Right lobe of liver (tissue), 6 donors: Measurements from ENCODE around the gene RAP1A. TPM values are rescaled to one million over a fixed set of nuclear protein-coding genes. Genes with fewer than 3 reads are reported as not detected.
A peak's percentile ranks its signal among the peaks of the same experiment; 100 is the strongest.

Source experiments
- ATAC-seq, 4 donors: fragments of 200-7000 bp; cut with Tn5 transposase; one replicate each; pipeline ENCODE4 v1.9.1; 2020; ENCODE audit warnings: mild to moderate bottlenecking in 4 of 4, moderate library complexity in 4 of 4
- DNase-seq, 3 donors: peaks; one replicate each; pipeline ENCODE4 v3.0.0-alpha.2; 2020
- H3K27ac ChIP-seq, 3 donors: fragments of 200-600 bp; one replicate each; pipeline ENCODE4 v1.8.0; 2022
- H3K27me3 ChIP-seq, 2 donors: fragments of 200-600 bp; one replicate each; pipeline ENCODE4 v1.8.0; 2022
- H3K36me3 ChIP-seq, 4 donors: fragments of 200-600 bp; sonication (generic) in 1 of 4; one replicate each; pipeline versions ENCODE4 v1.5.1 to v1.8.0; 2017 to 2022; ENCODE audit warnings: control low read depth in 1 of 4
- H3K4me1 ChIP-seq, 4 donors: fragments of 200-600 bp; sonication (generic) in 1 of 4; one replicate each; pipeline versions ENCODE4 v1.5.1 to v1.8.0; 2017 to 2022; ENCODE audit warnings: control low read depth in 1 of 4
- H3K4me3 ChIP-seq, 3 donors: fragments of 200-600 bp; one replicate each; pipeline ENCODE4 v1.8.0; 2022
- H3K9me3 ChIP-seq, 4 donors: fragments of 200-600 bp; sonication (generic) in 1 of 4; one replicate each; pipeline versions ENCODE4 v1.5.1 to v1.8.0; 2017 to 2022; ENCODE audit warnings: control low read depth in 1 of 4
- POLR2A ChIP-seq: fragments of 450-650 bp; IDR thresholded peaks from one replicate; pipeline ENCODE4 v1.6.1; 2017; ENCODE audit warnings: antibody characterized with exemption, mild to moderate bottlenecking
- WGBS: methylation state at CpG from one replicate; pipeline ENCODE4 v1.1.6; 2018; ENCODE audit warnings: low coverage, low lambda C conversion rate; ENCODE audit not compliant: insufficient coverage; ENCODE audit errors: missing lambda C conversion rate; 5-methylcytosine and 5-hydroxymethylcytosine counted together
- intact Hi-C, 2 donors: fragments of 100-400 bp; cut with DNase I; formaldehyde crosslinking; loops; one replicate each; pipeline versions ENCODE4 v1.11.2 to v1.14.1; 2022
- total RNA-seq, 6 experiments: library from RNA; depleted of rRNA in 2 of 6; stranded (reverse); fragments of >200 nt in 2 of 6; fragmentation: NEBNext Ultra II Directional in 3 of 6; extraction: Animal tissue kit (Norgen Biotek cat#: 25700) in 3 of 6; gene quantifications; one replicate each; pipeline versions ENCODE4 v1.1.0 to v1.2.4, GENCODE V29; 2016 to 2023
- TF ChIP-seq, protein P1 (sequence below), 4 donors: fragments of 200-600 bp in 3 of 4; fragments of 450-650 bp in 1 of 4; IDR thresholded peaks; one replicate each; pipeline versions ENCODE4 v1.5.1 to v1.8.0; 2016 to 2022; ENCODE audit warnings: antibody characterized with exemption in 4 of 4, mild to moderate bottlenecking in 2 of 4
- donor health status: DM: no; HTN: yes; CAD: no.
- donor health status: DM: no; HTN: no; CAD: no.
- donor health status: DM: no; HTN: no; CAD: no.
- donor health status: DM: no; HTN: yes; CAD: no.
- donor health status: DM: no; HTN: yes; CAD: no.

Gene RAP1A
- total RNA-seq, 6 experiments from 2014 or later = 25.9 to 53.8 (median 33.3) TPM

- TF ChIP-seq, protein P1, sequence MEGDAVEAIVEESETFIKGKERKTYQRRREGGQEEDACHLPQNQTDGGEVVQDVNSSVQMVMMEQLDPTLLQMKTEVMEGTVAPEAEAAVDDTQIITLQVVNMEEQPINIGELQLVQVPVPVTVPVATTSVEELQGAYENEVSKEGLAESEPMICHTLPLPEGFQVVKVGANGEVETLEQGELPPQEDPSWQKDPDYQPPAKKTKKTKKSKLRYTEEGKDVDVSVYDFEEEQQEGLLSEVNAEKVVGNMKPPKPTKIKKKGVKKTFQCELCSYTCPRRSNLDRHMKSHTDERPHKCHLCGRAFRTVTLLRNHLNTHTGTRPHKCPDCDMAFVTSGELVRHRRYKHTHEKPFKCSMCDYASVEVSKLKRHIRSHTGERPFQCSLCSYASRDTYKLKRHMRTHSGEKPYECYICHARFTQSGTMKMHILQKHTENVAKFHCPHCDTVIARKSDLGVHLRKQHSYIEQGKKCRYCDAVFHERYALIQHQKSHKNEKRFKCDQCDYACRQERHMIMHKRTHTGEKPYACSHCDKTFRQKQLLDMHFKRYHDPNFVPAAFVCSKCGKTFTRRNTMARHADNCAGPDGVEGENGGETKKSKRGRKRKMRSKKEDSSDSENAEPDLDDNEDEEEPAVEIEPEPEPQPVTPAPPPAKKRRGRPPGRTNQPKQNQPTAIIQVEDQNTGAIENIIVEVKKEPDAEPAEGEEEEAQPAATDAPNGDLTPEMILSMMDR (IDR thresholded peaks at IDR 0.05) = no peak
- TF ChIP-seq POLR2A = no peak
- H3K36me3 ChIP-seq = no peaks in the 10 kb centered on the region
- H3K4me1 ChIP-seq = peaks cover 0 to under 1% (median 0%) of the 10 kb centered on the region in 4 donors
- no peaks in the 10 kb centered on the region for H3K27me3 ChIP-seq
- ATAC-seq (peak; percentile 70 to 84 (median 74)), DNase-seq (peak in 2 of 3 donors; percentile 40 to 52)
- no peaks in the 10 kb centered on the region for H3K9me3 ChIP-seq
- H3K4me3 ChIP-seq = no peak overlapping the region
- intact Hi-C loops = no loop called here
- 45% methylated on average over 6 of the region's 9 CpGs for WGBS
- H3K27ac ChIP-seq = peak overlapping the region in 2 of 3 donors; percentile 49 to 54
Measured at GRCh38 chr1:111733183-111733991, 113.8 kb downstream of the RAP1A start.

DNA sequence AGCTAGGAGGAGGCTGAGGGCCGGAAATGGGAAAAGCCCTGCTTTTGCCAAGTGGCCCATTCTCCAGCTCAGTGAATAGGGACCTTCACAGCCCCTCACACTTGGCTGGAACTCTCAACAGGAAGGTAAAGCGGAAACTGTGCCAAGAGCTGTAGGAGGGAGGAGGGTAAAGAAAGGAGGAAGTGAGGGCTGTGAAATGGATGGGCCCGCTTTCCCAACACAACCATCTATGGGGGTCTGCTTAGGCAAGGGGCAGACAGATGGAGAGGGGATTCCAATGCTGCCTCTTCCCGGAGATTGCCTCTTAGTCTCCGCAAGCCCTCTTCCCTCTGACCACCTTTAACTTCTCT is 114.4 kb downstream of the RAP1A start:
- H3K36me3 ChIP-seq = no peaks in the 10 kb centered on the region
- peaks cover 0 to 6% (median 0%) of the 10 kb centered on the region in 4 donors for H3K4me1 ChIP-seq
- peak overlapping the region in 2 of 3 donors; percentile 49 to 54 for H3K27ac ChIP-seq
- H3K4me3 ChIP-seq = no peak overlapping the region
- WGBS = 68% methylated on average over 5 of the region's 5 CpGs
- DNase-seq = peak in 1 of 3 donors; percentile 55
- H3K9me3 ChIP-seq = no peaks in the 10 kb centered on the region
- peak in 1 of 4 donors; percentile 11 for ATAC-seq
- no peak for TF ChIP-seq POLR2A
- TF ChIP-seq, protein P1 (IDR thresholded peaks at IDR 0.05) = no peak
- no peaks in the 10 kb centered on the region for H3K27me3 ChIP-seq
- intact Hi-C loops = no loop called here

- Histone ChIP-seq H3K27ac (no peak overlapping the region), H3K4me3 (no peak overlapping the region), H3K36me3 (no peaks in the 10 kb centered on the region), H3K4me1 (peaks cover 0 to 6% (median 0%) of the 10 kb centered on the region in 4 donors), H3K9me3 (no peaks in the 10 kb centered on the region), H3K27me3 (no peaks in the 10 kb centered on the region)
- peak in 1 of 3 donors; percentile 35 for DNase-seq
- TF ChIP-seq, protein P1 (IDR thresholded peaks at IDR 0.05) = no peak
- no peak for TF ChIP-seq POLR2A
- ATAC-seq = no peak
- intact Hi-C loops = no loop called here
- 94% methylated on average over 3 of the region's 3 CpGs for WGBS
Measured at GRCh38 chr1:111734426-111734825, 114.8 kb downstream of the RAP1A start.

DNA sequence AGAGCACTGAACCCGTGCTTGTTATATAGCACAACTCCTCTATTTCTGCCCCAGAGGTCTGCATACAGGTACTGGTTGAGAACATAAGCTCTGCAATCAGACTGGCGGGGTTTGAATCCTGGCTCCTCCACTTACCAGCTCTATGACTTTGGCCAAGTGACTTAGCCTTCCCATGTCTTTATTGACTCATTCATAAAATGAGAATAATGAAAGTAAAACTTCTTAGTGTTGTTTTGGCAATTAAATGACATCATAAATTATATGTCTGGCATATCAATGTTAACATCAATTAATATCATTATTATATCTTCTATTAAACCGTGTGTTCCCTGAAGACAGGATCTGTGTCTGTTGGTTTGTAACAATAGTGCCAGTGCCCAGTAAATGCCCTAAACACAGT is 115.3 kb downstream of the RAP1A start:
- WGBS = 75% methylated on average over 3 of the region's 3 CpGs
- H3K4me3 ChIP-seq = no peak overlapping the region
- H3K4me1 ChIP-seq = peaks cover 0 to 9% (median 0%) of the 10 kb centered on the region in 4 donors
- no peaks in the 10 kb centered on the region for H3K27me3 ChIP-seq
- intact Hi-C loops = no loop called here
- H3K27ac ChIP-seq = no peak overlapping the region
- no peaks in the 10 kb centered on the region for H3K9me3 ChIP-seq
- no peak for TF ChIP-seq POLR2A
- TF ChIP-seq, protein P1 (IDR thresholded peaks at IDR 0.05) = no peak
- H3K36me3 ChIP-seq = no peaks in the 10 kb centered on the region
- ATAC-seq (no peak), DNase-seq (peak in 1 of 3 donors; percentile 21)
